Measurements from ENCODE around the gene TMEM201.

TMEM201 gene, protein sequence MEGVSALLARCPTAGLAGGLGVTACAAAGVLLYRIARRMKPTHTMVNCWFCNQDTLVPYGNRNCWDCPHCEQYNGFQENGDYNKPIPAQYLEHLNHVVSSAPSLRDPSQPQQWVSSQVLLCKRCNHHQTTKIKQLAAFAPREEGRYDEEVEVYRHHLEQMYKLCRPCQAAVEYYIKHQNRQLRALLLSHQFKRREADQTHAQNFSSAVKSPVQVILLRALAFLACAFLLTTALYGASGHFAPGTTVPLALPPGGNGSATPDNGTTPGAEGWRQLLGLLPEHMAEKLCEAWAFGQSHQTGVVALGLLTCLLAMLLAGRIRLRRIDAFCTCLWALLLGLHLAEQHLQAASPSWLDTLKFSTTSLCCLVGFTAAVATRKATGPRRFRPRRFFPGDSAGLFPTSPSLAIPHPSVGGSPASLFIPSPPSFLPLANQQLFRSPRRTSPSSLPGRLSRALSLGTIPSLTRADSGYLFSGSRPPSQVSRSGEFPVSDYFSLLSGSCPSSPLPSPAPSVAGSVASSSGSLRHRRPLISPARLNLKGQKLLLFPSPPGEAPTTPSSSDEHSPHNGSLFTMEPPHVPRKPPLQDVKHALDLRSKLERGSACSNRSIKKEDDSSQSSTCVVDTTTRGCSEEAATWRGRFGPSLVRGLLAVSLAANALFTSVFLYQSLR

GRCh38 chr1:9588551-9589143, at the start of gene TMEM201:
TMEM201 (plus strand) TSS chr1:9588911; CDS start chr1:9588931, 20 bp downstream.
- peak within 1 kb of the TSS; percentile 79 for H3K4me3 ChIP-seq (ENCODE audit: low read depth, low read length)
- peaks cover 14% of the 10 kb centered on the region for H3K4me1 ChIP-seq (ENCODE audit: control insufficient read depth, insufficient read depth, low read length)
- H3K27me3 ChIP-seq (ENCODE audit: control insufficient read depth, insufficient read depth, low read length): peaks cover 2% of the 10 kb centered on the region
- peak within 1 kb of the TSS; percentile 79 for H3K9ac ChIP-seq (ENCODE audit: low read depth, low read length)
- H3K9me3 ChIP-seq (ENCODE audit: control insufficient read depth, insufficient read depth, low read length): no peaks in the 10 kb centered on the region
- no peaks in the 10 kb centered on the region for H3K36me3 ChIP-seq (ENCODE audit: control insufficient read depth, insufficient read depth, low read length)

- Histone ChIP-seq H3K4me3 (ENCODE audit: low read depth, low read length) (peak within 1 kb of the TSS; percentile 87), H3K36me3 (ENCODE audit: control insufficient read depth, insufficient read depth, low read length) (no peaks in the 10 kb centered on the region), H3K27me3 (ENCODE audit: control insufficient read depth, insufficient read depth, low read length) (peaks cover 2% of the 10 kb centered on the region), H3K9ac (ENCODE audit: low read depth, low read length) (peak within 1 kb of the TSS; percentile 24), H3K4me1 (ENCODE audit: control insufficient read depth, insufficient read depth, low read length) (peaks cover 3% of the 10 kb centered on the region), H3K9me3 (ENCODE audit: control insufficient read depth, insufficient read depth, low read length) (no peaks in the 10 kb centered on the region)
These were observed 49.4 kb upstream of the TMEM201 start, which contains the start of gene SLC25A33 for GRCh38 chr1:9539165-9539828. SLC25A33 (plus strand) TSS chr1:9539465; CDS start chr1:9539692, 227 bp downstream.

DNA sequence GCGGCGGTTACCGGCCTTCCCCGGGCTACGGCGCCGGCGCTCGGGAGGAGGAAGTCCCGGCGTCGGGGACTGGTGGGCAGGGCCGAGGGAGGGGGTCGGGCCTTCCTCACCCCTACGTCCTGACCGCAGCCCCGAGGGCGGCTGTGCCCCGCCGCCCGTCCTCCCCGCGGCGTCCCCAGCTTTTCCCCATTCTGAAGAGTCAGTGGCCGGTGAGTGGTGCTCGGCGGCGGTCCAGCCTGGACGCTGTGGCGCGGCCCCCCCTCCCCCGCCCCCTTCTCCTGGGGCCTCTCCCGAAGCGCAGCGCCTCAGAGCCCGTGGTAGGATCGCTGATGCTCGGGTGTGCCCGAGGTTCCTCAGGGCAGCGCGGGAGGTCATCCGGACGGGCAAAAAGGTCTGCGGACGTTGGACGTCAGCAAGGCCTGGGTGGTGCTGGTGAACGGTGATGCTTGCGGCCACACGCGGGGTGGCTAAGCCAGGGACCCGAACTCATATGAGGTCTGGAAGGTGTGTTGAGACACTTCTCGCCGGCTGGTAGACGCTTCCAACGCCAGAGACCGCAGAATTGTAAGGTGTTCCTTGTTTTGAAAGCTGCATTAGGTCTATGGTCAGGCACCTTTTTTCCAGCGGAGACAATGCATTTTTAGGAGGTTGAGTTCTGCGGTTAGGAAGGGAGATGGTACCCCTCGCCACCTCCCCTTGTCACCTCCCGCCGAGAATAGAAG, 48.7 kb upstream of the TMEM201 start:
- Histone ChIP-seq H3K4me1 (ENCODE audit: control insufficient read depth, insufficient read depth, low read length) (peaks cover 3% of the 10 kb centered on the region), H3K9ac (ENCODE audit: low read depth, low read length) (peak overlapping the region; percentile 24), H3K27me3 (ENCODE audit: control insufficient read depth, insufficient read depth, low read length) (peaks cover 2% of the 10 kb centered on the region), H3K9me3 (ENCODE audit: control insufficient read depth, insufficient read depth, low read length) (no peaks in the 10 kb centered on the region), H3K4me3 (ENCODE audit: low read depth, low read length) (peak overlapping the region; percentile 87), H3K36me3 (ENCODE audit: control insufficient read depth, insufficient read depth, low read length) (no peaks in the 10 kb centered on the region)

- Histone ChIP-seq H3K27me3 (ENCODE audit: control insufficient read depth, insufficient read depth, low read length) (peaks cover 2% of the 10 kb centered on the region), H3K9ac (ENCODE audit: low read depth, low read length) (no peak overlapping the region), H3K4me3 (ENCODE audit: low read depth, low read length) (no peak overlapping the region), H3K36me3 (ENCODE audit: control insufficient read depth, insufficient read depth, low read length) (no peaks in the 10 kb centered on the region), H3K9me3 (ENCODE audit: control insufficient read depth, insufficient read depth, low read length) (no peaks in the 10 kb centered on the region), H3K4me1 (ENCODE audit: control insufficient read depth, insufficient read depth, low read length) (peaks cover 3% of the 10 kb centered on the region)
These were observed 46.3 kb upstream of the TMEM201 start for GRCh38 chr1:9542430-9542829.

DNA sequence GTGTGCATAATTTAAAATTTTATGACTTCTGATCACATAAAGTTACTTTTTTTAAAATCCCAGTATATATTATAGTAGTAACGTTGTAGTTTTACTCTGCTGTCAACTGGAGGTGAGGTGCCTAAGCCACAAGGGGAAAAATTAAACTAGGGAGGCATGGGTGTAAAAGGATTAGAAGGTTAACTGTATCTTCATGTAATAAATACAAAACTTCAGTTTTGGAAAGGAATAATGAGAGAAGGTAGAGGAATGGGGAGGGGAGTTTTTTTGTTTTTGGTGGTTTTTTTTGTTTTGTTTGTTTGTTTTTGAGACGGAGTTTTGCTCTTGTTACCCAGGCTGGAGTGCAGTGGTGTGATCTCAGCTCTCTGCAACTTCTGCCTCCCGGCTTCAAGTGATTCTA, 43.8 kb upstream of the TMEM201 start:
- H3K4me1 ChIP-seq (ENCODE audit: control insufficient read depth, insufficient read depth, low read length): peaks cover 3% of the 10 kb centered on the region
- H3K4me3 ChIP-seq (ENCODE audit: low read depth, low read length): no peak overlapping the region
- H3K9ac ChIP-seq (ENCODE audit: low read depth, low read length): no peak overlapping the region
- H3K27me3 ChIP-seq (ENCODE audit: control insufficient read depth, insufficient read depth, low read length): peaks cover 2% of the 10 kb centered on the region
- no peaks in the 10 kb centered on the region for H3K9me3 ChIP-seq (ENCODE audit: control insufficient read depth, insufficient read depth, low read length)
- H3K36me3 ChIP-seq (ENCODE audit: control insufficient read depth, insufficient read depth, low read length): no peaks in the 10 kb centered on the region

- no peaks in the 10 kb centered on the region for H3K9me3 ChIP-seq (ENCODE audit: control insufficient read depth, insufficient read depth, low read length)
- H3K4me3 ChIP-seq (ENCODE audit: low read depth, low read length): no peak overlapping the region
- H3K4me1 ChIP-seq (ENCODE audit: control insufficient read depth, insufficient read depth, low read length): no peaks in the 10 kb centered on the region
- no peak overlapping the region for H3K9ac ChIP-seq (ENCODE audit: low read depth, low read length)
- H3K36me3 ChIP-seq (ENCODE audit: control insufficient read depth, insufficient read depth, low read length): no peaks in the 10 kb centered on the region
- no peaks in the 10 kb centered on the region for H3K27me3 ChIP-seq (ENCODE audit: control insufficient read depth, insufficient read depth, low read length)
These were observed 38.7 kb upstream of the TMEM201 start for GRCh38 chr1:9549955-9550546.

DNA sequence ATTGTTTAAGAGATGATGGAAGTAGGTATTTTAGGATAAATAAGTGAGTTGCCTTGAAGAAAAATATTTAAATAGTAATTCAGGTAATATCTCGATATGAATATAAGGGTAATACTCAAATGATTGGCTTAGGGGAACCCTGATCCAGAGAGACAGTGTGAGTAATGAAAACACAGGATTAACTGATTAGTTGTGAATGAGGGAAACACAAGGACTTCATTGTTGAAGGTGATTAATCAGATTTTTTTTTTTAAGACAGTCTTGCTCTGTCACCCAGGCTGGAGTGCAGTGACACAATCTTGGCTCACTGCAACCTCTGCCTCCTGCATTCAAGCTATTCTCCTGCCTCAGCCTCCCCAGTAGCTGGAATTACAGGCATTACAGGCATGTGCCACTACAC, 36.7 kb upstream of the TMEM201 start:
- no peaks in the 10 kb centered on the region for H3K36me3 ChIP-seq (ENCODE audit: control insufficient read depth, insufficient read depth, low read length)
- no peaks in the 10 kb centered on the region for H3K9me3 ChIP-seq (ENCODE audit: control insufficient read depth, insufficient read depth, low read length)
- no peaks in the 10 kb centered on the region for H3K27me3 ChIP-seq (ENCODE audit: control insufficient read depth, insufficient read depth, low read length)
- H3K9ac ChIP-seq (ENCODE audit: low read depth, low read length): no peak overlapping the region
- H3K4me1 ChIP-seq (ENCODE audit: control insufficient read depth, insufficient read depth, low read length): no peaks in the 10 kb centered on the region
- no peak overlapping the region for H3K4me3 ChIP-seq (ENCODE audit: low read depth, low read length)

DNA sequence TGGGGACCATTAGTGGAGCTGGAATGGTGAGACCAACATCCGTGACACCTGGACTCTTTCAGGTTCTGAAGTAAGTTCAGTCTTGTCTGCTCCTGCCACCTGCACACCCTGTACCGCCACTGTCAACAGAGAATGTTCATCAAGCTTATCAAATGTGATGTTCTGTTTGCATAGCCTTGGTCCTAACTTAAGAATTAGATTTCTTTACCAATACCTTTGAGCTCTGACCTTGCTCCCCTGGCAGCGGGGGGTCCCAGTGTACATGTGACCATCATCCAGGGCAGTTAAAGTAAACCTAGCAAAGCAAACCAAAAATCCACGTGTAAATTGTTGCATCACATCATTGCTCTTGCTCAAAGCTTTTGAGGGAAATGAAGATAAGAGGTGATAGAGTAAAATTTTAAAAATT, 35.0 kb upstream of the TMEM201 start:
- H3K4me3 ChIP-seq (ENCODE audit: low read depth, low read length): no peak overlapping the region
- no peaks in the 10 kb centered on the region for H3K9me3 ChIP-seq (ENCODE audit: control insufficient read depth, insufficient read depth, low read length)
- no peaks in the 10 kb centered on the region for H3K4me1 ChIP-seq (ENCODE audit: control insufficient read depth, insufficient read depth, low read length)
- peaks cover 12% of the 10 kb centered on the region for H3K27me3 ChIP-seq (ENCODE audit: control insufficient read depth, insufficient read depth, low read length)
- H3K36me3 ChIP-seq (ENCODE audit: control insufficient read depth, insufficient read depth, low read length): peaks cover 8% of the 10 kb centered on the region
- H3K9ac ChIP-seq (ENCODE audit: low read depth, low read length): no peak overlapping the region

DNA sequence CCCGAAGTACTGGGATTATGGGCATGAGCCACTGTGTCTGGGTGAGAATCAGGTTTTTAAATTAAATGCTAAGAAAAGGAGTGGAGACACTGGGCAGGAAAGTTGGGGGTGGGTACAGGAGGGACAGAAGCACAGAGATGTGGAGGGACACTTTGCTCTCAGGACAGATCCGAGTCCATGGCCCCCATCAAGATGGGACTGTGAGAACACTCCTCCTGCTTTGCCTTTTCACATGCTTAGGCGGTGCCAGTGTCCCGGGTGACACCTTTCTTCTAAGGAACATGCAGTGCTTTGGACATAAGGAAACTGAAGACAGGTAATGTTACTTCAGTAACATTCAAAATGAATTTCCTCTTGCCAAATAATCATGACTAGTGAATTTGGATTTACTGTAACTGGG, 32.8 kb upstream of the TMEM201 start:
- H3K9ac ChIP-seq (ENCODE audit: low read depth, low read length): no peak overlapping the region
- peaks cover 8% of the 10 kb centered on the region for H3K36me3 ChIP-seq (ENCODE audit: control insufficient read depth, insufficient read depth, low read length)
- H3K4me3 ChIP-seq (ENCODE audit: low read depth, low read length): no peak overlapping the region
- no peaks in the 10 kb centered on the region for H3K4me1 ChIP-seq (ENCODE audit: control insufficient read depth, insufficient read depth, low read length)
- H3K27me3 ChIP-seq (ENCODE audit: control insufficient read depth, insufficient read depth, low read length): peaks cover 13% of the 10 kb centered on the region
- no peaks in the 10 kb centered on the region for H3K9me3 ChIP-seq (ENCODE audit: control insufficient read depth, insufficient read depth, low read length)

DNA sequence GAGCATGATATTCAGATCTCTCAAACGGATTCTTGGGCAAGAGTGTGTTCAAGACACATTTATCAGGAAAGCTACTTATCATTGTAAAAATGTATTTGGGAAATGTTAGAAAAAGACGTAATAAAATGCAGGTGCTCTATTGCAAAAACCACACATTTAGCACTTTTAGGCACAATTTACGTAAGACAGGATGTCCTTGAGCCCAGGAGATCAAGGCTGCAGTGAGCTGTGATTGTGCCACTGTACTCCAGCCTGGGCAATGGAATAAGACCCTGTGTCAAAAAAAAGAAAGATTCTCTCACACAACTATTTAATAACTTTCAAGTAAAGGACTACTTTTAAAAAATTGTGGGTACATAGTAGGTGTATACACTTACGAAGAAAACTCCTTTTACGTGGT, 31.1 kb upstream of the TMEM201 start:
- Histone ChIP-seq H3K9me3 (ENCODE audit: control insufficient read depth, insufficient read depth, low read length) (no peaks in the 10 kb centered on the region), H3K36me3 (ENCODE audit: control insufficient read depth, insufficient read depth, low read length) (peaks cover 8% of the 10 kb centered on the region), H3K27me3 (ENCODE audit: control insufficient read depth, insufficient read depth, low read length) (peaks cover 17% of the 10 kb centered on the region), H3K9ac (ENCODE audit: low read depth, low read length) (no peak overlapping the region), H3K4me1 (ENCODE audit: control insufficient read depth, insufficient read depth, low read length) (no peaks in the 10 kb centered on the region), H3K4me3 (ENCODE audit: low read depth, low read length) (no peak overlapping the region)

Data from iPS-15b (cell line).